ENCODE results near the gene PRKAR1B.

- TF ChIP-seq POLR2A (IDR thresholded peaks at IDR 0.05; ENCODE audit: borderline replicate concordance, extremely low read depth, insufficient read depth, insufficient read length), result no peak
- no peak for TF ChIP-seq CTCF (IDR thresholded peaks at IDR 0.05 in 2 of 3, conservative IDR thresholded peaks at IDR 0.05 in 1 of 3; ENCODE audit: borderline replicate concordance in 1 of 3, insufficient read depth in 1 of 3, low read depth in 2 of 3, low read length in 2 of 3)
These were observed 195.3 kb downstream of the PRKAR1B start for GRCh38 chr7:531777-532176.

Measured in HCT116 (cell line).